Fibroblast of lung (primary cell): Measurements from ENCODE around the gene TMEM184A.

Experiments used
- CTCF ChIP-seq, 2 donors: IDR thresholded peaks in 1 of 2; conservative IDR thresholded peaks in 1 of 2; 1 replicate in 1 of 2; 2 replicates in 1 of 2; pipeline ENCODE4 v1.5.1; 2011 to 2012; ENCODE audit warnings: low read length in 2 of 2, control low read depth in 1 of 2, inconsistent platforms in 1 of 2, low read depth in 1 of 2, mild to moderate bottlenecking in 1 of 2
- EZH2 ChIP-seq: IDR thresholded peaks from 2 replicates; pipeline ENCODE4 v1.5.1; 2012; ENCODE audit warnings: low read length, control low read depth, mild to moderate bottlenecking; ENCODE audit errors: missing control alignments

DNA sequence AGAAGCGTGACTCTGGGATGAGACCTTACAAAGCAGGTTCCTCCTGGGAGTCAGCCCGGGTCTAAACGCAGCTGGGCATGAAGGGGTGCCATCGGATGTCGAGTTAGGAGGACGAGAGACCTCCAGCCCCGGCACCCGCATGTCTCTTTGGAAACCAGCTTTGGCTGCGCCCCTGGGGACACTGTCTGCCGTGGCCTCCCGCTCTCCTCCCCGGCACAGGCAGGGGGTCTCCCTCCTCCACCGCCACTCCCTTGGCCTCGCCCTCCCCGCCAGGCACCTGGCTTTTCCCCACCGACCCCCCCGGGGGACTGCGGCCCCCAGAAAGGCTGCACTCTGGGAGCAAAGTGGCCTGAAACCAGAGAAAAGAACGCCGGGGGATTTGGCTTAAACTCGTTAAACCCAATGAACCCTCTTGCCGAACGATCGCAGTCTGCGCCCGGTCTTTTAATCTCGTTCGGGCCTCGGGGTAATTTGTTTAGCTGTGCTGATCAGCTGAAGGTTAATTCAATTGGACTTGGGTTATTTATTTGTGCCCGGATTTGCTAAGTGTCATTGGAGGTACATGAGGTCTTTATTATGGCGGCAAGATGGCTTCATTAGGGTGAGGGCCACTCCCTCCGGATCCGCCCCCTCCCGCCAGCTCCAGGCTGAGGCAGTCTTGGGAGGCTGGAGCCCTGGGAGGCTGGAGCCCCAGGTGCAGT, 30.3 kb upstream of the TMEM184A start:
- TF ChIP-seq CTCF (conservative IDR thresholded peaks at IDR 0.05 in 1 of 2, IDR thresholded peaks at IDR 0.05 in 1 of 2; ENCODE audit: low read depth in 1 of 2, low read length in 2 of 2) (no peak), EZH2 (no peak)
